GM08714 (cell line): ENCODE data around the gene FLNB.

ENCODE experiments used
- H3K4me3 ChIP-seq: fragments of 200-500 bp; sonication (Bioruptor generic); 2 replicates; pipeline ENCODE4 v1.5.1; 2014; ENCODE audit warnings: mild to moderate bottlenecking, low read length, inconsistent platforms
- ZNF274 ChIP-seq: IDR thresholded peaks from 2 replicates; pipeline ENCODE4 v1.6.1; 2012; ENCODE audit warnings: mild to moderate bottlenecking, low read depth, low read length

FLNB gene

DNA sequence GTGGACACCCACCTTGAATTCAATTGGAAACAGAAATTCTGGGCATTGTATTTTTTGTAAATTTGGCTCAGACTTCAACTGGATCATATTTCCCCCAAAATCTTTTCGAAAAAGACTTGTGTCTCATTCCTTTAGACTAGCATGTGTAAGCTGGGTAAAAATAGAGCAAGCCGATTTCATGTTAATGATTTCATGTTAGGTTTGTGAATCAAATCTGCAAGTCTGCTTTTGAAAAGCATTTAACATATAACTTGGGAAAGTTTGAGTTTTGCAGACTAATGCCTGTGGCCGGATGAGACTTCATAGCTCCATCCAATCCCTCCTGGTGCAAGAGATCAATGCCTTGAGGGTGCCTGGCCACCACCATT, 64.5 kb downstream of the FLNB start:
- no peak for TF ChIP-seq ZNF274
- no peak overlapping the region for H3K4me3 ChIP-seq

DNA sequence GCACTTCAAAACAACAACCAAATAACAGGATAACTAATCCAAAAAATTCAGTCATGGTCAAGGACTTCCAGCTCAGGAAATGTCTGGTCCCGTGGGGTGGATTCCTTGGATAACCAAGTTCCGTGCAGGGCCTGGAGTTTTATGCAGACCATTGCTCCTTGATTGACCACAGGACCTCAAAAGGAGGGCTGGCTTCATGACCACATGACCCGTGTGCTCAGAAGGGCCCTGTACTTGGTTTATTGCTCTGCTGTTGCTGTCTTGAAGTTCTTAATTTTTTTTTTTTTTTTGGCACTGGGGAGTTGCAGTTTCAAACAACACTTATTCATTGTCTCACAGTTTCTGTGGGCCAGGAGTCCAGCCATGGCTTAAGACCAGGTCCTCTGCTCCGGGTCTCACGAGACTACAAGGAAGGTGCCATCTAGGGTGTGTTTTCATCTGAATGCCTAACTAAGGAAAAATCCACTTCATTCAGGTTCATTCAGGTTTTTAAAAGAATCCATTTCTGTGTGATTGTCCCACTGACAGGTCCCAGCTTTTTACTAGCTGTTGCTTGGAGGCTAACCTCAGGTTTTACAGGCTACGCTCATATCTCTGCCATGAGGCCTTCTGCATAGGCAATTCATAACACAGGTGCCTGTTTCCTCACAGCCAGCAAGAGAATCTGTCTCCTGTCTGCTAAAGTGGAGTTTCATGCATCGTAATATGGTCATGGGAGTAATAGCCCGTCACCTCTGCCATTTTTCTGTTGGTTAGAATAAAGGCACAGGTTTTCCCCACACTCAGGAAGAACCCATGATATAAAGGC, 65.3 kb downstream of the FLNB start:
- no peak overlapping the region for H3K4me3 ChIP-seq
- no peak for TF ChIP-seq ZNF274

DNA sequence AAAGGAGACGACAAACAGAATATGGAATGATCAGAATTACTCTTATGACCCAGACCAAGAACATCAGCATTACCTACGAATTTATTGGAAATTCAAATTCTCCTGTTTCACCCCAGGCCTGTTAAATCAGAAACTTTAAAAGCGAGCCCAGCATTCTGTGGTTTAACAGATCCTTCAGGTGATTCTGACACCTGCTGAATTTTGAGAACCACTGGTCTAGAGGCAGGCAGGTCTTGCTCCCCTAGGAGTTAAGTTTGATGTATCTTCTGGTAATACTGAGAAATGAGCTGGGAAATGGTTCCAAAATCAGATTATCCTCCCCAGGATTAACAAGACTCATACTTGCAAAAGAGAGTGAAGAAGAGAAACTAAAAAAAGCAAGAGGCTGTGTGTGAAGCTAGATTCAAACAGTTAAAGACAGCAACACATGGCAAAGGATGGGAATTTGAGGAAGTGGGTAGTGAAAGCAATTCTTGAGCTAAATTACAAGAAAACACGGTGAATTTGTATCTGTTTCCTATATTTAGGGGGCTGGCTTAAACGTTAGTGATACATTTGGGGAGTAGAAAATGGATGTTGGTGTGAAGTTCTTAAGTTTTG, 66.0 kb downstream of the FLNB start:
- TF ChIP-seq ZNF274: no peak
- no peak overlapping the region for H3K4me3 ChIP-seq

DNA sequence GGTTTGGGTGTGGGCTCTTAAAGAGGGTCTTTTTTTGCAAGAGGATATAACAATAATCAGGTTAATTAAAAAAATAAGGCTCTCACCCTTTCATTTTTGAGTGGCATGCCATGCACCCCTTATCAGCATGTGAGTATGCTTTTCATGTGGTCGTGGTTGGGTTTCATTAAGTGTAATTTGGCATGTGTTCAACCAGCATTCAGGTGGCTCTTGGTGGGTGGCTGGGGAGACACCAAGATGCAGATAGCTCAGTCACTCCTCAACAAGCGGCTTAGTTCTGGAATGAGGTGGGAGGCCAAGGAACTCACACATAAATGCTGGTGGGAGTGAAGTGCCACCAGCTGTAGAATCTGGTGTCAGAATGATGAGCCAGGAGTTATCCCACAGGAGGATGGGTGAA, 66.8 kb downstream of the FLNB start:
- TF ChIP-seq ZNF274: no peak

DNA sequence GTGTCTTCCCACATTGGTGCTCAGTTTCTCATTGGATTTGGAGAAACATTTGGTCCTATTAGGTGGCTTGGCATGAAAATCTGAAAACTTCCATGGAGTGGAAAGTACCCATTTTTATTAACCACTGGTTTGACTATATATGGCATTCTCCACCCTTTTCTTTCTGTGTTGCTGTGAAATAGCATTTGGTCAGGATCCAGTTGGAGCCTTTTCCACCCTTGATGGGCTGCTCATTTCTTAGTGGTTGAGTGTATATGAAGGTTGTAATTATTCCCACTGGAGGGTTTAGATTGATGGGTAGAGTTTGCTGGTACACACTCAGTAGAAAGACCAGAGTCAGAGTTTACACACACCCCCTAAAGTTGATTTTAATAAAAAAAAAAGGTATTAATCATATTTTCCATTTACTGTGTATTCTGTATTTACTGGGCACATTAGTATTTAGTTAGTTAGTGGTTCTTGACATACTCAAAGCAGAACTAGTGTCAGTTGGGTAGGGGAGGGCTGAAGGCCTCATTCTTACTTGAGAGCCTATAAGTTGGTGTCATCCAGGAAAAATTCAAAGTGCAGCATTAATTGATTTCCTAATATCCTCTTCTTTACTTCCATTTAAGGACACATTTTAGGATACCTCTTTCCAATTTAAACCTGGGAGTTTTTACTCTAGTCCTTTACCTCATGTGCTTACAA, 69.5 kb downstream of the FLNB start:
- H3K4me3 ChIP-seq: no peak overlapping the region
- TF ChIP-seq ZNF274: no peak

More for the DNA sequence above, 66.8 kb downstream of the FLNB start:
- no peak overlapping the region for H3K4me3 ChIP-seq

DNA sequence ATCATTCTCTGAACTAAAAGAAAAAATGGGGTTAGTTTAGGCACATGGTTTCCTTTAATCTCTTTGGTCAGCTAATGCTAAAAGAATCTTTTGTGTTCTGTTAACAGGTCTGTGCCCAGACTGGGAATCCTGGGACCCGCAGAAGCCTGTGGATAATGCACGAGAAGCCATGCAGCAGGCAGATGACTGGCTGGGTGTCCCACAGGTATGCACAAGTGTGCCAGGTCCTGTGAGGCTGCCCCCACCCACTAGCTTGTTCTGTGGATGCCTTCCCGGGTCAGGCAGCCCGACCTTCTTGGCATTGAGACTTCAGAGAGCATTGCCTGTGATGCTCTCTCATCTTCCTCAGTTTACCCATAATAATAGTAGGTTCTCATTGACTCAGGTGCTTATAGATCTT, 70.4 kb downstream of the FLNB start:
- no peak overlapping the region for H3K4me3 ChIP-seq
- TF ChIP-seq ZNF274: no peak

DNA sequence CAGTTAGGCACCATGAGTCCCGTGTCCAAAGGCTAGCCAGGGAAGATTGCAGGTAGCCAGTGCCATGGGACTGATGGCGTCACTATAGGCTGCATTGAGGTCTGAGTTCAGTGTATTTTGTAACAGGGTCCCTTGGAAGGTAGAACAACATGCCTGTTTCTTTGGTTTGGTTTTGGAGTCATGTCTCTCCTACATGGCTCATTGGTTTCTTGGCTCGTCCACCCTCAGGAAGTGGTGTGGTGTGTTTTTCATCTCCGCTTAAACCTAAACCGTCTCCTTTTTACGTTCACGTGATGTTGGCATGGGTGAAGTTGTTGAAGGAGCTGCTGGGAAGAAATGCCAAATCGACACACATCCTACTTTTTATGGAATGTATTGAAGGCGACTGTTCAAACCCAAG, 71.6 kb downstream of the FLNB start:
- no peak overlapping the region for H3K4me3 ChIP-seq

DNA sequence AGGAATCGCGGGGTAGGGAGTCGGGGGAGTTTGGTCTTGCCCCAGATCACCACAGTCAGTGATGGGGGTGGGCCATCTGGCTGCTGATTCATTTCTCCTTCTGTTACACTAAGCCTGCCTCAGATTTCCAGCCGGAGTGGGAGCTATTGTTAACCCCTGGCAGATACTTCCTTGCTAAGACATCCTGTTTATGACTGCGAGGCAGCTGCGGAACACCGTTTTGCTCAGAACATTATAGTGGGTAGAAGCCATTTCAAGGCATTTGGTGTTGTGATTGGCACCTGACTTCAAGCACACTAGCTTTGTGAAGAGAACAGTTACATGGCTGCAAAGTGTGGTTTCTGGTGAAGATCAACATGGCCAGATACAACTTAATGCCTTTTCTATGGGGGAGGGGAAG, 73.8 kb downstream of the FLNB start:
- no peak overlapping the region for H3K4me3 ChIP-seq
- no peak for TF ChIP-seq ZNF274

More for the DNA sequence above, 71.6 kb downstream of the FLNB start:
- TF ChIP-seq ZNF274: no peak

DNA sequence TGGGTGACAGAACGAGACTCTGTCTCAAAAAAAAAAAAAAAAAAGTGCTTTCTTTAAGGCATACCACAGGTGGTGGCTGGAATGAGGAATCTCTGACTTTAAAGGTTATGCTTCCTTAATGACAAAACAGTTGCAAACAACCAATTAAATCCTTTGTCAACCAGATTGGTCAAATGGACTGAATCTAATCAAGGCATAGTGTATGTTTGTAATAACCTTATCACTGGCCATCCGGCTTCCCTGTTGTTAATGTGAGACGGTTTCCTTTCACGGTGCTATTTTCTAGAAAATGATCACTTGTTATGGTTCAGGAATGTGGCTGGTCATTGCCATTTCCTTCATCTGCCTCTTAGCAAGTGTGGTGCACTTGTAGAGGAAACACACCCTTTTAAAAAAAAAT, 75.9 kb downstream of the FLNB start:
- TF ChIP-seq ZNF274: no peak
- no peak overlapping the region for H3K4me3 ChIP-seq

DNA sequence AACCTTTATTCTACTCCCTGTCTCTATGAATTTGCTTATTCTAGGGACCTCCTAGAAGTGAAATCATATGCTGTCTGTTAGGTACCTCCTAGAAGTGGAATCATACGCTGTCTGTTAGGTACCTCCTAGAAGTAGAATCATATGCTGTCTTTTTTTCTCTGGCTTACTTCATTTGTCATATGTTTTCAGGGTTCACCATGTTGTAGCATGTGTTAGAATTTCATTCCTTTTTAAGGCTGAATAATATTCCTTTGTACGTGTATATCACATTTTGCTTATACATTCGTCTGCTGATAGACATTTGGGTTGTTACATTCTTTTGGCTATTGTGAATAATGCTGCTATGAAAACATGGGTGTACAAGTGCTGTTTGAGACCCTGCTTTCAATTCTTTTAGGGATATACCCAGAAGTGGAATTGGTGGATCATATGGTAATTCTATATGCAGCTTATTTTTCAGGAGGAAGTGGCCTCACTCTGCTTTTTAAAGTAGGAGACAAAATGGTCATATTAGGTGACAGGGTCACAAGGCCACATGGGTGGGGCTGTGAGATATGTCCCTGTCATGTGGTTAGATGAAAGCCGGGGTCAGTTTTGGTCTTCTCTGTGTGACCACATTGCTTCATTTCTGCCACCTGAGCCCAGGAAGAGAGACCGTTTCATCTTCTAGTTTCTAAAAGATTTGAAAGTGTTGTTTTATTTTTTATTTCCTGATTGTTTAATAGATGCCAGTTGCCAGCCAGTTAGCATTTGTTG, 76.7 kb downstream of the FLNB start:
- H3K4me3 ChIP-seq: no peak overlapping the region

DNA sequence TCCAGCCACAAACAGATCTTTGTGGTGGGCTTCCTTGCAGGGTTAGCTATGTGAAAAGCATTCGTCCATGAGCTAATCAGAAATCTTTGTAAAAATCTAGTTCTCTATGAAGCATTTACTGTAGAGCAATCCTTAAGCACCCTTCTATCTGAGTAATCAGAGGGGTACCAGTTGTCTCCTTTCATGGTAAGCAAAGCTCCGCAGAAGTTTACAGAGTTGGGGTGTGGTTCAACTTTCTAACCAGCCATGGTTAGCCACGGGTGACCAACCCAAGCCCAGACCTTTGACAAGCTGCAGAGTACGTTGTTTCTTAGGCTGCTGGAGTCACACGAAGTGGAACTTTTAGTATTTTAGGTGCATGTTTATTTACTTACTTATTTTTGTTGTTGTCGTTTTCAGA, 77.4 kb downstream of the FLNB start:
- no peak overlapping the region for H3K4me3 ChIP-seq
- TF ChIP-seq ZNF274: no peak

More for the DNA sequence above, 76.7 kb downstream of the FLNB start:
- TF ChIP-seq ZNF274: no peak

DNA sequence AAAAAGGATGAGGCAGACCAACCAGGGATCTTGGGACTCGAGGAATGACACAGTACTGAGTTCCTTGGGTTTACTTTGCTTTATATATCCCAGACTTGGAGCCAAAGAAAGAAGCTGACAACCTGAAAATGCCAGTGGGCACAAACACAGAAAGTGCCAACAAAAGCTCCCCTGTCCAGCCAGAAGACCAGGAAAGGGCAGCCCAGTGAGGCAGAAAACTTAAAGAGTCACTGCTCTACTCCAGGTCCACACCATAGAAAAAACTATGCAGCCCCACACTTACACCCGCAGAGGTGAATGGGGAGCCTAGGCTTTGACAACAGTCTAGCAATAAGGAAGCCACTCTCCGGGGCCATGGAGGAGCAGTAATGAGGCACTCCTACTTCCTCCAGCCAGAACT, 80.3 kb downstream of the FLNB start:
- no peak for TF ChIP-seq ZNF274
- no peak overlapping the region for H3K4me3 ChIP-seq

DNA sequence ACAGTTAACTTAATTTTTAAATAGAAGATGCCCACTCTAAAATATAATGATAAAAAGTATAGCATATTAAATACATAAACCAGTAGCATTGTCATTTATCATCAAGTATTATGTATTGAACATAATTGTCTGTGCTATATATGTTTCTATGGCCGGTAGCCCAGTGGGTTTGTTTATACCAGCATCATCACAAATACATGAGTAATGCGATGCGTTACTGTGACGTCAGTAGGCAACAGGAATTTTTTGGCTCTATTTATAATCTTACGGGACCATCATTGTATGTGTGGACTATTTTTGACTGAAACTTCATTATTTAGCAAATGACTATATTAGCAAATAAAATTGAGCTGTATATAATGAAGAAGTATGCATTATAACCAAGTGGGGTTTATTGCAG, 82.1 kb downstream of the FLNB start:
- H3K4me3 ChIP-seq: no peak overlapping the region
- no peak for TF ChIP-seq ZNF274

DNA sequence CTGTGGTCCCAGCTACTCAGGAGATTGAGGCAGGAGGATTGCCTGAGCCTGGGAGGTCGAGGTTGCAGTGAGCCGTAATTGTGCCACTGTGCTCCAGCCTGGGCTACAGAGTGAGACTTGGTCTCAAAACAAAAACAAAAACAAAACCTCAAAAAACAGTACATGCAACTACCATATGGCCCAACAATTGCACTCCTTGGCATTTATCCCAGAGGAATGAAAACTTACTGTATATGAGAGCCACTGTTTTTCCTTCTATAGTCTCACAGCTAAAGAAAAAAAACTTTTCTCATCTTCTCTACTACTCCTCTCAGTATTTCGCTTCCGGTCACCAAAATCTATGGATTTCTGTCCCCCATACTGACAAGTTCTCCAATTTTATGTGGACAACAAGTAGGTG, 84.3 kb downstream of the FLNB start:
- no peak overlapping the region for H3K4me3 ChIP-seq
- TF ChIP-seq ZNF274: no peak
